WTC11 (cell line): ENCODE measurements around the gene OVOL2. TPM values are rescaled to one million over a fixed set of nuclear protein-coding genes. Genes with fewer than 3 reads are reported as not detected.

Experiments
- ATAC-seq: fragments of 200-7000 bp; cut with Tn5 transposase; 2 replicates; pipeline ENCODE4 v1.10.0; 2021; ENCODE audit warnings: mild to moderate bottlenecking, moderate library complexity
- CTCF ChIA-PET: fragments of 300-600 bp; sonication (Branson Sonifier 250); formaldehyde crosslinking; loops from one replicate; lab custom pipeline; 2021; ENCODE audit warnings: antibody characterized with exemption; lab: Charles Lee
- POLR2A ChIA-PET: fragments of 350-600 bp; sonication (Branson Sonifier 250); formaldehyde crosslinking; loops from one replicate; lab custom pipeline; 2021; ENCODE audit warnings: antibody characterized with exemption; lab: Charles Lee
- DNase-seq: peaks from one replicate; pipeline ENCODE4 v3.0.0; 2021; ENCODE audit warnings: low spot score
- H3K27ac Mint-ChIP-seq: 2 replicates; pipeline ENCODE4 v1.8.0; 2021; ENCODE audit warnings: mixed read lengths
- H3K27me3 Mint-ChIP-seq: 2 replicates; pipeline ENCODE4 v1.8.0; 2021; ENCODE audit warnings: low read depth, mild to moderate bottlenecking, moderate library complexity, mixed read lengths
- H3K36me3 Mint-ChIP-seq: 2 replicates; pipeline ENCODE4 v1.8.0; 2021; ENCODE audit warnings: mixed read lengths
- H3K4me1 Mint-ChIP-seq: 2 replicates; pipeline ENCODE4 v1.8.0; 2022; ENCODE audit warnings: mixed read lengths
- H3K4me3 Mint-ChIP-seq: 2 replicates; pipeline ENCODE4 v1.8.0; 2021; ENCODE audit warnings: mild to moderate bottlenecking, moderate library complexity, mixed read lengths
- H3K9me3 Mint-ChIP-seq: 2 replicates; pipeline ENCODE4 v1.8.0; 2021; ENCODE audit warnings: mixed read lengths
- ESRRA ChIP-seq: sonication (generic); formaldehyde crosslinking; IDR thresholded peaks from 2 replicates; pipeline ENCODE4 v1.8.1; 2022; ENCODE audit warnings: mild to moderate bottlenecking, missing genetic modification reagents, borderline replicate concordance
- FOXK1 ChIP-seq: sonication (generic); formaldehyde crosslinking; IDR thresholded peaks from 2 replicates; pipeline ENCODE4 v1.8.0; 2022; ENCODE audit warnings: mild to moderate bottlenecking, moderate library complexity, missing genetic modification reagents
- MYBL2 ChIP-seq: sonication (generic); formaldehyde crosslinking; IDR thresholded peaks from 2 replicates; pipeline ENCODE4 v1.8.1; 2023; ENCODE audit warnings: mild to moderate bottlenecking, moderate library complexity, missing genetic modification reagents
- NFATC4 ChIP-seq: fragments of 250-450 bp; sonication (Bioruptor Pico); IDR thresholded peaks from 2 replicates; pipeline ENCODE4 v1.9.0; 2021; ENCODE audit warnings: mild to moderate bottlenecking
- NR1H2 ChIP-seq: sonication (generic); formaldehyde crosslinking; IDR thresholded peaks from 2 replicates; pipeline ENCODE4 v1.9.0; 2021; ENCODE audit warnings: mild to moderate bottlenecking, moderate library complexity, missing genetic modification reagents
- RELA ChIP-seq: sonication (generic); formaldehyde crosslinking; IDR thresholded peaks from 2 replicates; pipeline ENCODE4 v1.8.1; 2022; ENCODE audit warnings: missing genetic modification reagents, mild to moderate bottlenecking, borderline replicate concordance
- ZNF121 ChIP-seq: sonication (generic); formaldehyde crosslinking; IDR thresholded peaks from 2 replicates; pipeline ENCODE4 v1.8.0; 2023; ENCODE audit warnings: missing genetic modification reagents
- ZNF396 ChIP-seq: fragments of 250-450 bp; sonication (Bioruptor Pico); IDR thresholded peaks from 2 replicates; pipeline ENCODE4 v1.8.0; 2021; ENCODE audit warnings: mild to moderate bottlenecking, moderate library complexity, borderline replicate concordance
- ZNF416 ChIP-seq: fragments of 250-450 bp; sonication (Bioruptor Pico); IDR thresholded peaks from 2 replicates; pipeline ENCODE4 v1.9.0; 2021; ENCODE audit warnings: mild to moderate bottlenecking, inconsistent platforms
- total RNA-seq: library from RNA; stranded (reverse); gene quantifications from 3 replicates; pipeline ENCODE4 v1.2.3, GENCODE V29; 2021
- TF ChIP-seq, protein P1 (sequence below): sonication (generic); formaldehyde crosslinking; IDR thresholded peaks from 2 replicates; pipeline ENCODE4 v1.8.1; 2023; ENCODE audit warnings: mild to moderate bottlenecking, missing genetic modification reagents, moderate library complexity
- TF ChIP-seq, protein P2 (sequence below): sonication (generic); formaldehyde crosslinking; IDR thresholded peaks from 2 replicates; pipeline ENCODE4 v1.8.1; 2022; ENCODE audit warnings: low read depth, missing genetic modification reagents, borderline replicate concordance
- TF ChIP-seq, protein P3 (sequence below): sonication (generic); formaldehyde crosslinking; IDR thresholded peaks from 2 replicates; pipeline ENCODE4 v1.8.0; 2023; ENCODE audit warnings: missing genetic modification reagents
- TF ChIP-seq, protein P4 (sequence below): fragments of 250-450 bp; sonication (Bioruptor Pico); IDR thresholded peaks from 2 replicates; pipeline ENCODE4 v1.9.0; 2021; ENCODE audit warnings: mild to moderate bottlenecking, borderline replicate concordance
- TF ChIP-seq, protein P5 (sequence below): sonication (generic); formaldehyde crosslinking; IDR thresholded peaks from 2 replicates; pipeline ENCODE4 v1.8.0; 2022; ENCODE audit warnings: mild to moderate bottlenecking, missing genetic modification reagents
- TF ChIP-seq, protein P6 (sequence below): sonication (generic); formaldehyde crosslinking; IDR thresholded peaks from 2 replicates; pipeline ENCODE4 v1.8.0; 2022; ENCODE audit warnings: missing genetic modification reagents
- TF ChIP-seq, protein P7 (sequence below): sonication (generic); formaldehyde crosslinking; conservative IDR thresholded peaks from 2 replicates; pipeline ENCODE4 v1.8.1; 2023; ENCODE audit warnings: mild to moderate bottlenecking, low read depth, missing genetic modification reagents, moderate library complexity
- TF ChIP-seq, protein P8 (sequence below): fragments of 250-450 bp; sonication (Bioruptor Pico); IDR thresholded peaks from 2 replicates; pipeline ENCODE4 v1.8.0; 2021; ENCODE audit warnings: mild to moderate bottlenecking

OVOL2 gene
- total RNA-seq, 1 experiment from 2014 or later: 9.8 TPM

DNA sequence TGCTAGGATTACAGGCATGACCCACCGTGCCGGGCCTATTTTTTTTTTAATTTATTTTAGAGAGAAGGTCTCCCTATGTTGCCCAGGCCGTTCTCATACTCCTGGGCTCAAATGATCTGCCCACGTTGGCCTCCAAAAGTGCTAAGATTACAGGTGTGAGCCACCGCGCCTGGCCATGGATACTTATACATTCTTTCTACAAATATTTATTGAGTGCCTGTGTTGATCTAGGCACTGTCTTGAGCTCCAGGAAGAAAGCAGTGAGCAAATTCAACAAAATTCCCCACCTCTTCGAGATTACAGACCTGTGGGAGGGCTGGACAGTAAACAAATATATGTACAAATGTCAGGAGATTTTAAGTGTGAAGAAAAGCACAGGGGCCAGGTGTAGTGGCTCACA, 51.0 kb downstream of the OVOL2 start (continued):
- TF ChIP-seq, protein P1, sequence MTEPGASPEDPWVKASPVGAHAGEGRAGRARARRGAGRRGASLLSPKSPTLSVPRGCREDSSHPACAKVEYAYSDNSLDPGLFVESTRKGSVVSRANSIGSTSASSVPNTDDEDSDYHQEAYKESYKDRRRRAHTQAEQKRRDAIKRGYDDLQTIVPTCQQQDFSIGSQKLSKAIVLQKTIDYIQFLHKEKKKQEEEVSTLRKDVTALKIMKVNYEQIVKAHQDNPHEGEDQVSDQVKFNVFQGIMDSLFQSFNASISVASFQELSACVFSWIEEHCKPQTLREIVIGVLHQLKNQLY (CRISPR knock-in tag): no peak
- TF ChIP-seq, protein P2, sequence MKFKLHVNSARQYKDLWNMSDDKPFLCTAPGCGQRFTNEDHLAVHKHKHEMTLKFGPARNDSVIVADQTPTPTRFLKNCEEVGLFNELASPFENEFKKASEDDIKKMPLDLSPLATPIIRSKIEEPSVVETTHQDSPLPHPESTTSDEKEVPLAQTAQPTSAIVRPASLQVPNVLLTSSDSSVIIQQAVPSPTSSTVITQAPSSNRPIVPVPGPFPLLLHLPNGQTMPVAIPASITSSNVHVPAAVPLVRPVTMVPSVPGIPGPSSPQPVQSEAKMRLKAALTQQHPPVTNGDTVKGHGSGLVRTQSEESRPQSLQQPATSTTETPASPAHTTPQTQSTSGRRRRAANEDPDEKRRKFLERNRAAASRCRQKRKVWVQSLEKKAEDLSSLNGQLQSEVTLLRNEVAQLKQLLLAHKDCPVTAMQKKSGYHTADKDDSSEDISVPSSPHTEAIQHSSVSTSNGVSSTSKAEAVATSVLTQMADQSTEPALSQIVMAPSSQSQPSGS (CRISPR knock-in tag): no peak

DNA sequence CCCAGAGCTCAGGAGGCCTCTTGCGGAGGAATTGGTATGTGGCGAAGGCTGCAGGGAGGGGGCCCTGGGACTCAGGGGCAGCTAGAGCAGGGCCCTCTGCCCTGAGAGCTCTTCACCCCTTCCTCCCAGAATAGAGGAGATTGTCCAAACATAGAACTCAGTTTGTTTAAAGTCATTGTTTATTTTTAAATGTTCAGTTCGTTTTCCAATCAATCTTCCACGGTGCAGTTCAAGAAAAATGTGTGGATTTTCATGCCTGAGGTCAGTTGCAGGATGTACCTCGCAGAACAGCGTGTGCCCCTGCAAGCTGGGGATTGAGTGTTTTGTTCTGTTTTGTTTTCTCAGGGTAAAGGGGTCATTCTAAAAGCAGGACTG, 51.7 kb downstream of the OVOL2 start:
- no peak overlapping the region for H3K27ac Mint-ChIP-seq
- peaks cover 2% of the 10 kb centered on the region for H3K9me3 Mint-ChIP-seq
- peaks cover 23% of the 10 kb centered on the region for H3K4me1 Mint-ChIP-seq
- no peaks in the 10 kb centered on the region; the same call in 1 of the 2 replicates for H3K27me3 Mint-ChIP-seq
- no peak for DNase-seq
- ChIA-PET CTCF (interaction anchor here (0.5 to 1.6 kb wide), 2 partner anchors 80 to 270 kb away, joined by 4 to 5 read pairs; no protein-coding TSS in a partner anchor), POLR2A (no interaction called here)
- ATAC-seq: no peak; the same call in 1 of the 2 replicates
- no peak overlapping the region for H3K4me3 Mint-ChIP-seq
- peaks cover 5% of the 10 kb centered on the region for H3K36me3 Mint-ChIP-seq
- TF ChIP-seq, protein P3, sequence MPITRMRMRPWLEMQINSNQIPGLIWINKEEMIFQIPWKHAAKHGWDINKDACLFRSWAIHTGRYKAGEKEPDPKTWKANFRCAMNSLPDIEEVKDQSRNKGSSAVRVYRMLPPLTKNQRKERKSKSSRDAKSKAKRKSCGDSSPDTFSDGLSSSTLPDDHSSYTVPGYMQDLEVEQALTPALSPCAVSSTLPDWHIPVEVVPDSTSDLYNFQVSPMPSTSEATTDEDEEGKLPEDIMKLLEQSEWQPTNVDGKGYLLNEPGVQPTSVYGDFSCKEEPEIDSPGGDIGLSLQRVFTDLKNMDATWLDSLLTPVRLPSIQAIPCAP: no peak
- TF ChIP-seq, protein P4, sequence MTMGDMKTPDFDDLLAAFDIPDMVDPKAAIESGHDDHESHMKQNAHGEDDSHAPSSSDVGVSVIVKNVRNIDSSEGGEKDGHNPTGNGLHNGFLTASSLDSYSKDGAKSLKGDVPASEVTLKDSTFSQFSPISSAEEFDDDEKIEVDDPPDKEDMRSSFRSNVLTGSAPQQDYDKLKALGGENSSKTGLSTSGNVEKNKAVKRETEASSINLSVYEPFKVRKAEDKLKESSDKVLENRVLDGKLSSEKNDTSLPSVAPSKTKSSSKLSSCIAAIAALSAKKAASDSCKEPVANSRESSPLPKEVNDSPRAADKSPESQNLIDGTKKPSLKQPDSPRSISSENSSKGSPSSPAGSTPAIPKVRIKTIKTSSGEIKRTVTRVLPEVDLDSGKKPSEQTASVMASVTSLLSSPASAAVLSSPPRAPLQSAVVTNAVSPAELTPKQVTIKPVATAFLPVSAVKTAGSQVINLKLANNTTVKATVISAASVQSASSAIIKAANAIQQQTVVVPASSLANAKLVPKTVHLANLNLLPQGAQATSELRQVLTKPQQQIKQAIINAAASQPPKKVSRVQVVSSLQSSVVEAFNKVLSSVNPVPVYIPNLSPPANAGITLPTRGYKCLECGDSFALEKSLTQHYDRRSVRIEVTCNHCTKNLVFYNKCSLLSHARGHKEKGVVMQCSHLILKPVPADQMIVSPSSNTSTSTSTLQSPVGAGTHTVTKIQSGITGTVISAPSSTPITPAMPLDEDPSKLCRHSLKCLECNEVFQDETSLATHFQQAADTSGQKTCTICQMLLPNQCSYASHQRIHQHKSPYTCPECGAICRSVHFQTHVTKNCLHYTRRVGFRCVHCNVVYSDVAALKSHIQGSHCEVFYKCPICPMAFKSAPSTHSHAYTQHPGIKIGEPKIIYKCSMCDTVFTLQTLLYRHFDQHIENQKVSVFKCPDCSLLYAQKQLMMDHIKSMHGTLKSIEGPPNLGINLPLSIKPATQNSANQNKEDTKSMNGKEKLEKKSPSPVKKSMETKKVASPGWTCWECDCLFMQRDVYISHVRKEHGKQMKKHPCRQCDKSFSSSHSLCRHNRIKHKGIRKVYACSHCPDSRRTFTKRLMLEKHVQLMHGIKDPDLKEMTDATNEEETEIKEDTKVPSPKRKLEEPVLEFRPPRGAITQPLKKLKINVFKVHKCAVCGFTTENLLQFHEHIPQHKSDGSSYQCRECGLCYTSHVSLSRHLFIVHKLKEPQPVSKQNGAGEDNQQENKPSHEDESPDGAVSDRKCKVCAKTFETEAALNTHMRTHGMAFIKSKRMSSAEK (CRISPR knock-in tag): no peak
- TF ChIP-seq ZNF416 (CRISPR knock-in tag) (no peak), ESRRA (no peak), NR1H2 (CRISPR knock-in tag) (no peak), RELA (CRISPR knock-in tag) (no peak), FOXK1 (CRISPR knock-in tag) (no peak), ZNF121 (no peak), NFATC4 (no peak), ZNF396 (CRISPR knock-in tag) (no peak), MYBL2 (no peak)
- TF ChIP-seq, protein P5, sequence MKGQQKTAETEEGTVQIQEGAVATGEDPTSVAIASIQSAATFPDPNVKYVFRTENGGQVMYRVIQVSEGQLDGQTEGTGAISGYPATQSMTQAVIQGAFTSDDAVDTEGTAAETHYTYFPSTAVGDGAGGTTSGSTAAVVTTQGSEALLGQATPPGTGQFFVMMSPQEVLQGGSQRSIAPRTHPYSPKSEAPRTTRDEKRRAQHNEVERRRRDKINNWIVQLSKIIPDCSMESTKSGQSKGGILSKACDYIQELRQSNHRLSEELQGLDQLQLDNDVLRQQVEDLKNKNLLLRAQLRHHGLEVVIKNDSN (CRISPR knock-in tag): no peak
- TF ChIP-seq, protein P2 (CRISPR knock-in tag): no peak
- TF ChIP-seq, protein P6, sequence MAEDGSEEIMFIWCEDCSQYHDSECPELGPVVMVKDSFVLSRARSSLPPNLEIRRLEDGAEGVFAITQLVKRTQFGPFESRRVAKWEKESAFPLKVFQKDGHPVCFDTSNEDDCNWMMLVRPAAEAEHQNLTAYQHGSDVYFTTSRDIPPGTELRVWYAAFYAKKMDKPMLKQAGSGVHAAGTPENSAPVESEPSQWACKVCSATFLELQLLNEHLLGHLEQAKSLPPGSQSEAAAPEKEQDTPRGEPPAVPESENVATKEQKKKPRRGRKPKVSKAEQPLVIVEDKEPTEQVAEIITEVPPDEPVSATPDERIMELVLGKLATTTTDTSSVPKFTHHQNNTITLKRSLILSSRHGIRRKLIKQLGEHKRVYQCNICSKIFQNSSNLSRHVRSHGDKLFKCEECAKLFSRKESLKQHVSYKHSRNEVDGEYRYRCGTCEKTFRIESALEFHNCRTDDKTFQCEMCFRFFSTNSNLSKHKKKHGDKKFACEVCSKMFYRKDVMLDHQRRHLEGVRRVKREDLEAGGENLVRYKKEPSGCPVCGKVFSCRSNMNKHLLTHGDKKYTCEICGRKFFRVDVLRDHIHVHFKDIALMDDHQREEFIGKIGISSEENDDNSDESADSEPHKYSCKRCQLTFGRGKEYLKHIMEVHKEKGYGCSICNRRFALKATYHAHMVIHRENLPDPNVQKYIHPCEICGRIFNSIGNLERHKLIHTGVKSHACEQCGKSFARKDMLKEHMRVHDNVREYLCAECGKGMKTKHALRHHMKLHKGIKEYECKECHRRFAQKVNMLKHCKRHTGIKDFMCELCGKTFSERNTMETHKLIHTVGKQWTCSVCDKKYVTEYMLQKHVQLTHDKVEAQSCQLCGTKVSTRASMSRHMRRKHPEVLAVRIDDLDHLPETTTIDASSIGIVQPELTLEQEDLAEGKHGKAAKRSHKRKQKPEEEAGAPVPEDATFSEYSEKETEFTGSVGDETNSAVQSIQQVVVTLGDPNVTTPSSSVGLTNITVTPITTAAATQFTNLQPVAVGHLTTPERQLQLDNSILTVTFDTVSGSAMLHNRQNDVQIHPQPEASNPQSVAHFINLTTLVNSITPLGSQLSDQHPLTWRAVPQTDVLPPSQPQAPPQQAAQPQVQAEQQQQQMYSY (CRISPR knock-in tag): no peak
- TF ChIP-seq, protein P7, sequence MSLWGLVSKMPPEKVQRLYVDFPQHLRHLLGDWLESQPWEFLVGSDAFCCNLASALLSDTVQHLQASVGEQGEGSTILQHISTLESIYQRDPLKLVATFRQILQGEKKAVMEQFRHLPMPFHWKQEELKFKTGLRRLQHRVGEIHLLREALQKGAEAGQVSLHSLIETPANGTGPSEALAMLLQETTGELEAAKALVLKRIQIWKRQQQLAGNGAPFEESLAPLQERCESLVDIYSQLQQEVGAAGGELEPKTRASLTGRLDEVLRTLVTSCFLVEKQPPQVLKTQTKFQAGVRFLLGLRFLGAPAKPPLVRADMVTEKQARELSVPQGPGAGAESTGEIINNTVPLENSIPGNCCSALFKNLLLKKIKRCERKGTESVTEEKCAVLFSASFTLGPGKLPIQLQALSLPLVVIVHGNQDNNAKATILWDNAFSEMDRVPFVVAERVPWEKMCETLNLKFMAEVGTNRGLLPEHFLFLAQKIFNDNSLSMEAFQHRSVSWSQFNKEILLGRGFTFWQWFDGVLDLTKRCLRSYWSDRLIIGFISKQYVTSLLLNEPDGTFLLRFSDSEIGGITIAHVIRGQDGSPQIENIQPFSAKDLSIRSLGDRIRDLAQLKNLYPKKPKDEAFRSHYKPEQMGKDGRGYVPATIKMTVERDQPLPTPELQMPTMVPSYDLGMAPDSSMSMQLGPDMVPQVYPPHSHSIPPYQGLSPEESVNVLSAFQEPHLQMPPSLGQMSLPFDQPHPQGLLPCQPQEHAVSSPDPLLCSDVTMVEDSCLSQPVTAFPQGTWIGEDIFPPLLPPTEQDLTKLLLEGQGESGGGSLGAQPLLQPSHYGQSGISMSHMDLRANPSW (CRISPR knock-in tag): no peak
- TF ChIP-seq, protein P8, sequence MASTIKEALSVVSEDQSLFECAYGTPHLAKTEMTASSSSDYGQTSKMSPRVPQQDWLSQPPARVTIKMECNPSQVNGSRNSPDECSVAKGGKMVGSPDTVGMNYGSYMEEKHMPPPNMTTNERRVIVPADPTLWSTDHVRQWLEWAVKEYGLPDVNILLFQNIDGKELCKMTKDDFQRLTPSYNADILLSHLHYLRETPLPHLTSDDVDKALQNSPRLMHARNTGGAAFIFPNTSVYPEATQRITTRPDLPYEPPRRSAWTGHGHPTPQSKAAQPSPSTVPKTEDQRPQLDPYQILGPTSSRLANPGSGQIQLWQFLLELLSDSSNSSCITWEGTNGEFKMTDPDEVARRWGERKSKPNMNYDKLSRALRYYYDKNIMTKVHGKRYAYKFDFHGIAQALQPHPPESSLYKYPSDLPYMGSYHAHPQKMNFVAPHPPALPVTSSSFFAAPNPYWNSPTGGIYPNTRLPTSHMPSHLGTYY (CRISPR knock-in tag): no peak
